ENCODE measurements around the gene ZNF710.

ZNF710 gene

GRCh38 chr15:90071220-90071807 lies 70.2 kb downstream of the ZNF710 start:
- peak; percentile 76 for TF ChIP-seq CTCF (IDR thresholded peaks at IDR 0.05; ENCODE audit: insufficient read depth, low read depth, low read length, missing control alignments)
- DNase-seq (ENCODE audit: low read depth): peak; percentile 89
- H3K4me3 ChIP-seq (ENCODE audit: low read depth, low read length): no peak overlapping the region

- no peak for TF ChIP-seq CTCF (IDR thresholded peaks at IDR 0.05; ENCODE audit: insufficient read depth, low read depth, low read length, missing control alignments)
- no peak overlapping the region for H3K4me3 ChIP-seq (ENCODE audit: low read depth, low read length)
- DNase-seq (ENCODE audit: low read depth): no peak
These were observed 72.0 kb downstream of the ZNF710 start for GRCh38 chr15:90072978-90073640.

DNA sequence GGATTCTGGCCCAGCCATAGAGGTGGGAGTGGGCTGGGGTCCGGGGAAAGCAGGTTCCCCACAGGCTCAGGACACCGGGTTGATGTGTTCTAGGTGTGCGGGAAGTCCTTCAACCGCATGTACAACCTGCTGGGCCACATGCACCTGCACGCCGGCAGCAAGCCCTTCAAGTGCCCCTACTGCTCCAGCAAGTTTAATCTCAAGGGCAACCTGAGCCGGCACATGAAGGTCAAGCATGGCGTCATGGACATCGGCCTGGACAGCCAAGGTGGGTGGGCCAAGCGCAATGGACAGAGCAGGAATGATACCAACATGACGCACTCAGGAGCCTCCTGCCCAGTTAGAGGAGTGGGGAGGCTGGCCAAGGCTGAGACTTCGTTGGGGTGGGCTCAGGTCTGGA lies 72.9 kb downstream of the ZNF710 start:
- TF ChIP-seq CTCF (IDR thresholded peaks at IDR 0.05; ENCODE audit: insufficient read depth, low read depth, low read length, missing control alignments): no peak
- DNase-seq (ENCODE audit: low read depth): no peak
- H3K4me3 ChIP-seq (ENCODE audit: low read depth, low read length): no peak overlapping the region

GRCh38 chr15:90074916-90075315 lies 73.8 kb downstream of the ZNF710 start:
- TF ChIP-seq CTCF (IDR thresholded peaks at IDR 0.05; ENCODE audit: insufficient read depth, low read depth, low read length, missing control alignments): no peak
- no peak overlapping the region for H3K4me3 ChIP-seq (ENCODE audit: low read depth, low read length)
- no peak for DNase-seq (ENCODE audit: low read depth)

DNA sequence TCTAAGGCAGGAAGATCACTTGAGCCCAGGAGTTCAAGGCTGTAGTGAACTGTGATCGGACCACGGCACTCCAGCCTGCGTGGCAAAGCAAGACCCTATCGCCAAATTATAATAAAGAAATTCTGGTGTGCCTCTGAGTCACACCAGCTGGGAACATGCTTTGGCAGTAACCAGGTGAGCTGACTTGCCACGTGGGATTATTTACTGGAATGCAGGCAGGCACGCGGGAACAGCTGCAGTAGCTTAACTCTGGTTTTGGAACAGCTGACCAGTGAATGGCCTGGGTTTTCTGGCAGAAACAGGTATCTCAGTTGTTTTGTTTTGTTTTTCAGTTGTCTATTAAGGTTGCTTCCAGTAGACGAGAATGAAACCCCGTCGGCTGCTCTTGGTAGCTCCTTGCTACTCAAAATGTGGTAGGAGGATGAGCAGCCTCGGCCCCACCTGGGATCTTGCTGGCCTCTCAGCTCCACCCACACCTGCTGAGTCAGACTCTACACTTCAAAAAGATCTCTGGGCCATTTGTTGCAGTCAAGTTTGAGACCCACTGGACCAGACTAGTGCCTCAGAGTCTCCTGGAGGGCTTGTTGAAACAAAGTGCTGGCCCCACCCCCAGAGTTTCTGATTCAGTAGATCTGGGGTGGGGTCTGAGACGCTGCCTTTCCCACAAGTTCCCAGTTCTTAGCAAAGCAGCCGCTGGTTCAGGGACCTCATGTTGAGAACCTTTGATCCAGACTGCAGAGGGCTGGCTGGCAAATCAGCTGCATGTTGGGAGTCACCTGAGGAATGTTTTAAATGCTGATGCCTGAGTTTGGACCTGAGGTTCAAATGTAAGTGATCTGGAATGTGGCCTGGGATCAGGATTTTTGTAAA lies 74.5 kb downstream of the ZNF710 start:
- H3K4me3 ChIP-seq (ENCODE audit: low read depth, low read length): no peak overlapping the region
- TF ChIP-seq CTCF (IDR thresholded peaks at IDR 0.05; ENCODE audit: insufficient read depth, low read depth, low read length, missing control alignments): no peak
- DNase-seq (ENCODE audit: low read depth): peak; percentile 67

DNA sequence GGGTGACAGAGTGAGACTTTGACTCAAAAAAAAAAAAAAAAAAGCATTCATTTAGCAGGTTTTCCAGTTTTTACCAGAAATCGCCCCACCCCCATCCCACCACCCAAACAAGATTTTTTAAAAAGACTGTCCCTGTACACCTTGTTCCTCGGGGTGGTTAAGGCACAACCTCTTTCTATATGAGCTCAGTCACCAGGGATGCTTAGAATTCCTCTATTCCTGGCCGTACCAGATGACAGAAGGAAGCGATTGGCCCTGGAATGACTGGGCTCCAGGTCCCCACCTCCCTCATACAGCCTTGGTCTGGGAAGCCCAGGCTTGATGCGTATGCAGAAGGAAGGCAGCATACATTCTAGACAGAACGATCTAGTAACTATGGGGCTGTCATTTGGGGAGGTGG lies 75.6 kb downstream of the ZNF710 start:
- TF ChIP-seq CTCF (IDR thresholded peaks at IDR 0.05; ENCODE audit: insufficient read depth, low read depth, low read length, missing control alignments): no peak
- no peak for DNase-seq (ENCODE audit: low read depth)

More for the DNA sequence above, 75.6 kb downstream of the ZNF710 start:
- no peak overlapping the region for H3K4me3 ChIP-seq (ENCODE audit: low read depth, low read length)
